Gastroesophageal sphincter (tissue), 4 donors: ENCODE data around the gene DIP2C. TPM values are rescaled to one million over a fixed set of nuclear protein-coding genes. Genes with fewer than 3 reads are reported as not detected.

Source experiments
- ATAC-seq: fragments of 150-250 bp; one replicate; pipeline ENCODE4 v1.9.1; 2016; ENCODE audit warnings: mild to moderate bottlenecking, moderate library complexity
- H3K27ac ChIP-seq, 4 donors: fragments of 200-600 bp; sonication (generic) in 3 of 4; 1 replicate in 3 of 4; 2 replicates in 1 of 4; pipeline ENCODE4 v1.5.1; 2016 to 2019
- H3K27me3 ChIP-seq: fragments of 200-600 bp; sonication (generic); one replicate; pipeline ENCODE4 v1.5.1; 2019
- H3K36me3 ChIP-seq, 2 donors: fragments of 200-600 bp; sonication (generic); one replicate each; pipeline ENCODE4 v1.5.1; 2019; ENCODE audit warnings: control low read depth in 1 of 2
- H3K4me1 ChIP-seq, 3 donors: fragments of 200-600 bp; sonication (generic); 1 replicate in 2 of 3; 2 replicates in 1 of 3; pipeline ENCODE4 v1.5.1; 2016 to 2019; ENCODE audit warnings: control low read depth in 2 of 3
- H3K4me3 ChIP-seq, 2 donors: fragments of 200-600 bp; sonication (generic); one replicate each; pipeline ENCODE4 v1.5.1; 2019; ENCODE audit warnings: mild to moderate bottlenecking in 1 of 2, moderate library complexity in 1 of 2
- H3K9me3 ChIP-seq, 3 donors: fragments of 200-600 bp; sonication (generic); one replicate each; pipeline ENCODE4 v1.5.1; 2017 to 2019; ENCODE audit warnings: control low read depth in 2 of 3
- CTCF ChIP-seq, 4 experiments: fragments of 200-600 bp in 2 of 4; fragments of 450-650 bp in 2 of 4; sonication (generic) in 1 of 4; IDR thresholded peaks; one replicate each; pipeline ENCODE4 v1.5.1; 2017 to 2019; ENCODE audit warnings: antibody characterized with exemption in 4 of 4, mild to moderate bottlenecking in 2 of 4, moderate library complexity in 2 of 4
- EP300 ChIP-seq: sonication (generic); formaldehyde crosslinking; IDR thresholded peaks from one replicate; pipeline ENCODE4 v1.6.1; 2017; ENCODE audit warnings: antibody characterized with exemption, mild to moderate bottlenecking
- POLR2A ChIP-seq, 2 donors: fragments of 450-650 bp; IDR thresholded peaks; one replicate each; pipeline ENCODE4 v1.6.1; 2017; ENCODE audit warnings: antibody characterized with exemption in 2 of 2, mild to moderate bottlenecking in 2 of 2, moderate library complexity in 1 of 2
- POLR2AphosphoS5 ChIP-seq: sonication (generic); formaldehyde crosslinking; IDR thresholded peaks from one replicate; pipeline ENCODE4 v1.6.1; 2017; ENCODE audit warnings: antibody characterized with exemption
- WGBS, 2 donors: methylation state at CpG; one replicate each; pipeline ENCODE4 v1.1.5; 2018; ENCODE audit warnings: low coverage in 1 of 2; 5-methylcytosine and 5-hydroxymethylcytosine counted together
- total RNA-seq, 4 donors: library from RNA; depleted of rRNA; stranded (reverse); fragments of >200 nt; gene quantifications; one replicate each; pipeline ENCODE4 v1.1.0, GENCODE V29; 2016

The DIP2C gene
- total RNA-seq, 4 donors from 2014 or later = 40.8 to 73.8 (median 47.7) TPM

- Histone ChIP-seq H3K36me3 (peaks cover 0 to 84% of the 10 kb centered on the region in 2 donors), H3K27me3 (no peaks in the 10 kb centered on the region), H3K4me1 (peaks cover 0 to 14% (median 5%) of the 10 kb centered on the region in 3 donors), H3K27ac (no peak overlapping the region), H3K4me3 (no peak overlapping the region), H3K9me3 (no peaks in the 10 kb centered on the region)
- 79% methylated on average over 2 of the region's 2 CpGs; no CpG with 5 or more reads in 1 of the 2 donors for WGBS, 2 donors
- no peak for ATAC-seq
- TF ChIP-seq CTCF (IDR thresholded peaks at IDR 0.05) = no peak
- no peak for TF ChIP-seq EP300
- TF ChIP-seq POLR2AphosphoS5 = no peak
- no peak for TF ChIP-seq POLR2A (IDR thresholded peaks at IDR 0.05)
These were observed 350.5 kb downstream of the DIP2C start for GRCh38 chr10:339038-339391.

GRCh38 chr10:338171-339037 is 351.1 kb downstream of the DIP2C start:
- H3K4me3 ChIP-seq = no peak overlapping the region

GRCh38 chr10:336247-336646 is 353.2 kb downstream of the DIP2C start:
- TF ChIP-seq EP300 = no peak
- no peak for TF ChIP-seq CTCF (IDR thresholded peaks at IDR 0.05)
- TF ChIP-seq POLR2A (IDR thresholded peaks at IDR 0.05) = no peak
- TF ChIP-seq POLR2AphosphoS5 = no peak
- Histone ChIP-seq H3K4me1 (peaks cover 0 to 14% (median 5%) of the 10 kb centered on the region in 3 donors), H3K27ac (no peak overlapping the region), H3K36me3 (peaks cover 0 to 63% of the 10 kb centered on the region in 2 donors), H3K9me3 (no peaks in the 10 kb centered on the region), H3K27me3 (no peaks in the 10 kb centered on the region), H3K4me3 (no peak overlapping the region)
- no peak for ATAC-seq
- 91 to 97% methylated on average over 5 to 6 of the region's 6 CpGs for WGBS, 2 donors

More at GRCh38 chr10:338171-339037, 351.1 kb downstream of the DIP2C start:
- Histone ChIP-seq H3K27me3 (no peaks in the 10 kb centered on the region), H3K36me3 (peaks cover 0 to 80% of the 10 kb centered on the region in 2 donors), H3K27ac (no peak overlapping the region), H3K4me1 (peaks cover 0 to 14% (median 5%) of the 10 kb centered on the region in 3 donors), H3K9me3 (no peaks in the 10 kb centered on the region)
- ATAC-seq = peak; percentile 71
- TF ChIP-seq CTCF (IDR thresholded peaks at IDR 0.05) (no peak), POLR2A (IDR thresholded peaks at IDR 0.05) (no peak), EP300 (no peak), POLR2AphosphoS5 (peak; percentile 71)
- 58 to 70% methylated on average over 7 to 25 of the region's 33 CpGs for WGBS, 2 donors

- Histone ChIP-seq H3K27ac (no peak overlapping the region), H3K36me3 (peaks cover 0 to 53% of the 10 kb centered on the region in 2 donors), H3K27me3 (no peaks in the 10 kb centered on the region), H3K4me3 (no peak overlapping the region), H3K4me1 (peaks cover 0 to 14% (median 5%) of the 10 kb centered on the region in 3 donors), H3K9me3 (no peaks in the 10 kb centered on the region)
- WGBS, 2 donors = 83 to 87% methylated on average over 11 to 14 of the region's 14 CpGs
- ATAC-seq = no peak
- no peak for TF ChIP-seq POLR2A (IDR thresholded peaks at IDR 0.05)
- no peak for TF ChIP-seq EP300
- no peak for TF ChIP-seq CTCF (IDR thresholded peaks at IDR 0.05)
- no peak for TF ChIP-seq POLR2AphosphoS5
These were observed 354.2 kb downstream of the DIP2C start for GRCh38 chr10:335151-335800.
